ENCODE data around the gene LRRC32.

LRRC32 gene

GRCh38 chr11:76698321-76699043 lies 27.9 kb upstream of the LRRC32 start:
- DNase-seq, result no peak

- no peak for DNase-seq
Observed at GRCh38 chr11:76696756-76697155, 26.2 kb upstream of the LRRC32 start.

- no peak for DNase-seq
Observed at GRCh38 chr11:76695771-76696170, 25.2 kb upstream of the LRRC32 start.

- no peak for DNase-seq
Observed at GRCh38 chr11:76695133-76695532, 24.6 kb upstream of the LRRC32 start.

GRCh38 chr11:76694664-76695063 lies 24.1 kb upstream of the LRRC32 start:
- no peak for DNase-seq

GRCh38 chr11:76693806-76694205 lies 23.3 kb upstream of the LRRC32 start:
- DNase-seq, result no peak

- DNase-seq, result no peak
Observed at GRCh38 chr11:76692956-76693355, 22.4 kb upstream of the LRRC32 start.

- DNase-seq, result no peak
Observed at GRCh38 chr11:76691655-76692054, 21.1 kb upstream of the LRRC32 start.

- DNase-seq, result no peak
Observed at GRCh38 chr11:76690736-76691135, 20.2 kb upstream of the LRRC32 start.

GRCh38 chr11:76689313-76690260 lies 19.0 kb upstream of the LRRC32 start:
- no peak for DNase-seq

- no peak for DNase-seq
Observed at GRCh38 chr11:76688146-76688545, 17.6 kb upstream of the LRRC32 start.

- DNase-seq, result no peak
Observed at GRCh38 chr11:76686261-76687079, 15.9 kb upstream of the LRRC32 start.

GRCh38 chr11:76685831-76686230 lies 15.3 kb upstream of the LRRC32 start:
- DNase-seq, result no peak

- DNase-seq, result no peak
Observed at GRCh38 chr11:76685237-76685636, 14.7 kb upstream of the LRRC32 start.

GRCh38 chr11:76684516-76684915 lies 14.0 kb upstream of the LRRC32 start:
- no peak for DNase-seq

GRCh38 chr11:76683161-76684095 lies 12.9 kb upstream of the LRRC32 start:
- no peak for DNase-seq

- DNase-seq, result no peak
Observed at GRCh38 chr11:76682684-76683083, 12.1 kb upstream of the LRRC32 start.

GRCh38 chr11:76682106-76682505 lies 11.6 kb upstream of the LRRC32 start:
- no peak for DNase-seq

GRCh38 chr11:76680518-76681425 lies 10.2 kb upstream of the LRRC32 start:
- DNase-seq, result peak; percentile 38

GRCh38 chr11:76678321-76678720 lies 7.8 kb upstream of the LRRC32 start:
- DNase-seq, result no peak

- no peak for DNase-seq
Observed at GRCh38 chr11:76677458-76677765, 6.9 kb upstream of the LRRC32 start.

Data from activated naive CD4-positive, alpha-beta T cell treated with anti-CD3 and anti-CD28 coated beads, Interleukin-2, amount 50 U/mL, for 16 hours (primary cell).